Measurements from ENCODE around the gene ABCA3. TPM values are rescaled to one million over a fixed set of nuclear protein-coding genes. Genes with fewer than 3 reads are reported as not detected.

Gene ABCA3
- total RNA-seq, 4 donors from 2014 or later = 6.8 to 17.9 (median 11.0) TPM

DNA sequence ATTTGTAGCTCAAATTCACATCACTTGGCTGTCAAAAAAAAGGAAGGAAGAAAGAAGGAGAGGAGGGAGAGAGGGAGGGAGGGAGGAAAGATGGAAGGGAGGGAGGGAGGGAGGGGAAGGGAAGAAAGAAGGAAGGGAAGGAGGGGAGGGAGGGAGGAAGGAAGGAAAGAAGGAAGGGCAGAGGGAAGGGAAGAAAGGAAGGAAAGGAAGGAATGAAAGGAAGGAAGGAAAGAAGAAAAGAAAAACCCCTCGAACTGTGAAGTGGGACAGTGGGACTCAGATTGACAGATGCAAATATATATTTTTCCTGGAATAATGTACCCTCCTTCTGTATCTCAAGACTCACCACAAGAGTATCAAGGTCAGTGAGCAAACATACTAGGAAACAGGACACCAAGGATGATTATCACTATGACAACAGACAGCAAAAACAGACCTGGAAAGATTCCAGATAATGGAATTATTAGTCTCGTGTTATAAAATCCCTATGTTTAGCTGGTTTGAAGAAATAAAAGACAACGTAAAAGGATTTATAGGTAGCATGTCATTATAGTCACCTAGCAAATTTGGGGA lies 24.2 kb upstream of the ABCA3 start:
- Histone ChIP-seq H3K27me3 (no peaks in the 10 kb centered on the region), H3K9me3 (no peaks in the 10 kb centered on the region), H3K4me1 (no peaks in the 10 kb centered on the region), H3K36me3 (no peaks in the 10 kb centered on the region), H3K27ac (no peak overlapping the region), H3K4me3 (no peak overlapping the region)
- TF ChIP-seq POLR2A (IDR thresholded peaks at IDR 0.05) = no peak
- TF ChIP-seq, protein P1, sequence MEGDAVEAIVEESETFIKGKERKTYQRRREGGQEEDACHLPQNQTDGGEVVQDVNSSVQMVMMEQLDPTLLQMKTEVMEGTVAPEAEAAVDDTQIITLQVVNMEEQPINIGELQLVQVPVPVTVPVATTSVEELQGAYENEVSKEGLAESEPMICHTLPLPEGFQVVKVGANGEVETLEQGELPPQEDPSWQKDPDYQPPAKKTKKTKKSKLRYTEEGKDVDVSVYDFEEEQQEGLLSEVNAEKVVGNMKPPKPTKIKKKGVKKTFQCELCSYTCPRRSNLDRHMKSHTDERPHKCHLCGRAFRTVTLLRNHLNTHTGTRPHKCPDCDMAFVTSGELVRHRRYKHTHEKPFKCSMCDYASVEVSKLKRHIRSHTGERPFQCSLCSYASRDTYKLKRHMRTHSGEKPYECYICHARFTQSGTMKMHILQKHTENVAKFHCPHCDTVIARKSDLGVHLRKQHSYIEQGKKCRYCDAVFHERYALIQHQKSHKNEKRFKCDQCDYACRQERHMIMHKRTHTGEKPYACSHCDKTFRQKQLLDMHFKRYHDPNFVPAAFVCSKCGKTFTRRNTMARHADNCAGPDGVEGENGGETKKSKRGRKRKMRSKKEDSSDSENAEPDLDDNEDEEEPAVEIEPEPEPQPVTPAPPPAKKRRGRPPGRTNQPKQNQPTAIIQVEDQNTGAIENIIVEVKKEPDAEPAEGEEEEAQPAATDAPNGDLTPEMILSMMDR (IDR thresholded peaks at IDR 0.05) = no peak
- no peak for TF ChIP-seq POLR2AphosphoS5 (IDR thresholded peaks at IDR 0.05)
- TF ChIP-seq EP300 (IDR thresholded peaks at IDR 0.05) = no peak
- no peak for DNase-seq (ENCODE audit: low spot score in 2 of 2)
- 23% methylated on average over 3 of the region's 3 CpGs for WGBS

DNA sequence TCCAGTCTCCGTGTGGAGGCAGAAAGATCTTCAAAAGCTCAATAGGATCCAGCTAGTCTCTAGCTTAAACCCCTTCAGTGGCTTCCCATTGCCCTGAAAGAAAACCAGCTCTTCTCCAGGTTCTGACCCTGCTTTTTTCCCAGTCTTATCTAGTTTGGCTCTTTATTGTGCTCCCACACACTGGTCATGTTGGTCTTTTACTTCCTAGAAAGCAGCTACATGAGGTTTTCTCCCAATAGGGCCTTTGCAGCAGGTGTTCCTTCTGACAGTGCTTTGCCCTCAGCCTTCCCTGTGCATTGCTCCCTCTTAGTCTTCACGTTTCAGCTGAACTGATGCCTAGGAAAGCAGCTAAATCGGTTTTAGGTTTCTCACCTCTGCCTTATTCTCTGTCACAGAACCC lies 21.7 kb upstream of the ABCA3 start:
- H3K4me1 ChIP-seq = no peaks in the 10 kb centered on the region
- no peak overlapping the region for H3K4me3 ChIP-seq
- WGBS = 72% methylated on average over 3 of the region's 3 CpGs
- TF ChIP-seq POLR2AphosphoS5 (IDR thresholded peaks at IDR 0.05) (no peak), EP300 (IDR thresholded peaks at IDR 0.05) (no peak), POLR2A (IDR thresholded peaks at IDR 0.05) (no peak)
- TF ChIP-seq, protein P1 (IDR thresholded peaks at IDR 0.05) = no peak
- H3K27me3 ChIP-seq = no peaks in the 10 kb centered on the region
- DNase-seq (ENCODE audit: low spot score in 2 of 2) = no peak
- H3K27ac ChIP-seq = no peak overlapping the region
- H3K9me3 ChIP-seq = no peaks in the 10 kb centered on the region
- H3K36me3 ChIP-seq = no peaks in the 10 kb centered on the region

DNA sequence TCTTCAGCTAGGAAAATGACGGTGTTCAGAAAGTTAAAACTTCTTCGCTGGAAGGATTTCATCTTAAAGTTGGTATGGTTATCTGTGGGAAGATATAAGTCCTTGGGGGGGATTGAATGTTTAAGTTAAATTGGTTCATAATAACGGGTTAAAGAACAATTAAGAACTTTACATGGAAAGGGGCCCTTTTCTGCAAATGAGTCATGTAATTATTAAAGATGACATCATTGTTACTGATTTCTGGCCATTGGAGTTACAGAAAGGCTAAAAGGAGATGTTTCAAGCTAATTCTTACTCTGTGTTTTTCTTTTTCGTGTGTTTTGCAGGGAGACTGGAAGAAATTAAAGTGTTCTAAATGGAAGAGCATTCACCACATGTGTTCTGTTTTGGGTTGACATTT lies 20.6 kb upstream of the ABCA3 start:
- H3K27ac ChIP-seq = no peak overlapping the region
- no peak for DNase-seq (ENCODE audit: low spot score in 2 of 2)
- H3K4me1 ChIP-seq = no peaks in the 10 kb centered on the region
- WGBS = 72% methylated on average over 4 of the region's 4 CpGs
- no peaks in the 10 kb centered on the region for H3K27me3 ChIP-seq
- no peaks in the 10 kb centered on the region for H3K36me3 ChIP-seq
- no peaks in the 10 kb centered on the region for H3K9me3 ChIP-seq
- H3K4me3 ChIP-seq = no peak overlapping the region
- TF ChIP-seq POLR2A (IDR thresholded peaks at IDR 0.05) (no peak), POLR2AphosphoS5 (IDR thresholded peaks at IDR 0.05) (no peak)
- TF ChIP-seq, protein P1 (IDR thresholded peaks at IDR 0.05) = no peak

DNA sequence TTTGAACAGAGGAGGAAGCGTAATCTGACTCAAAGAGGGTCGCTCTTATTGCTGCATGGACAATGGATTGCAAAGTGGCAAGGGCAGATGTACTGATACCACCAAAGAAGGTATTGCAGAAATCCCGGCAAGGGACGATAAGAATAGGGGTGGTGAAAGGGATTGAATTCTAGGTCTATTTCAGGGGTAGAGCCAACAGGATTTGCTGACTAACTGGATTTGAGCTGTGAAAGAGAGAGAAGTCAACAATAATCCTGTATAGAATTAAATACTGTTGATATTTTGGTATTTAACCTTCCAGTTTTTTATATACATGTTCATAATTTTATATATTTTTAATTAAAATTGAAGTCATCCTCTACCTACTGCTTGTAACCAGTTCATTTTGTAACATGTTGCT lies 19.4 kb upstream of the ABCA3 start:
- DNase-seq (ENCODE audit: low spot score in 2 of 2) = no peak
- Histone ChIP-seq H3K27ac (no peak overlapping the region), H3K27me3 (no peaks in the 10 kb centered on the region), H3K4me3 (no peak overlapping the region), H3K4me1 (no peaks in the 10 kb centered on the region), H3K36me3 (no peaks in the 10 kb centered on the region), H3K9me3 (no peaks in the 10 kb centered on the region)
- WGBS = 91% methylated on average over 4 of the region's 4 CpGs
- TF ChIP-seq POLR2AphosphoS5 (IDR thresholded peaks at IDR 0.05) = no peak
- TF ChIP-seq POLR2A (IDR thresholded peaks at IDR 0.05) = no peak
- no peak for TF ChIP-seq EP300 (IDR thresholded peaks at IDR 0.05)
- TF ChIP-seq, protein P1 (IDR thresholded peaks at IDR 0.05) = no peak

DNA sequence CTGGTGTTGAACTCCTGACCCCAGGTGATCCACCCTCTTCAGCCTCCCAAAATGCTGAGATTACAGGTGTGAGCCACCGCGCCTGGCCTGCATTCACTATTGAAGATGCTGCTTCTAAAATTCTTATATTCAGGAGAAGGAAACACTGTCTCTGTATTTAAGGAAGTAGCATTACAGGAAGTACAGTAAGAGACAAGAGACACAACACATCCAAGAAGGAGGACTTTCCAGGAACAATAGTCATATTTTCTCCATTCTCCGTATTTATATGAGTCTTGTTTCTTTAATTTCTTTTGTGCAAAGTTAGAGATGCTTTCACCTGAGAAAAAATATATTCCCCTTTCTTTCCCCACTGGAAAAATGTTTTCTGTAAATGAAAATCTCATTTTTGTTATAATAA lies 18.3 kb upstream of the ABCA3 start:
- Histone ChIP-seq H3K4me3 (no peak overlapping the region), H3K4me1 (no peaks in the 10 kb centered on the region), H3K36me3 (no peaks in the 10 kb centered on the region), H3K27me3 (no peaks in the 10 kb centered on the region), H3K9me3 (no peaks in the 10 kb centered on the region), H3K27ac (no peak overlapping the region)
- no peak for DNase-seq (ENCODE audit: low spot score in 2 of 2)
- TF ChIP-seq POLR2A (IDR thresholded peaks at IDR 0.05) = no peak
- WGBS = 93% methylated on average over 3 of the region's 3 CpGs

DNA sequence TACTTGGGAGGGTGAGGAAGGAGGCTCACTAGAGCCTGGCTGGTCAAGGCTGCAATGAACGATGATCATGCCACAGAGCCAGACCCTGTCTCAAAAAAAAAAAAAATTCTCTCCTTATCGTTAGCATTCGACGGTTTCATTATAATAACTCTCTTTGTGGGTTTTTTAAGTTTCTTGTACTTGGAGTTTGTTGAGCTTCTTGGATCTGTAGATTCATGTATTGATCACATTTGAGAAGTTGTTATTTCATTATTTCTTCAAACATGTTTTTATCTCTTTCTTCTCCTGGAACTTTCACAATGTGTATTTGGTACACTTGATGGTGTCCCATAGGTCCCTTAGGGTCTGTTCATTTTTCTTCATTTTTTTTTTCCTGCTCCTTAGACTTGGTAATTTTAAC lies 16.8 kb upstream of the ABCA3 start:
- Histone ChIP-seq H3K27me3 (no peaks in the 10 kb centered on the region), H3K4me3 (no peak overlapping the region), H3K4me1 (no peaks in the 10 kb centered on the region), H3K9me3 (no peaks in the 10 kb centered on the region), H3K36me3 (no peaks in the 10 kb centered on the region), H3K27ac (no peak overlapping the region)
- TF ChIP-seq POLR2AphosphoS5 (IDR thresholded peaks at IDR 0.05) (no peak), EP300 (IDR thresholded peaks at IDR 0.05) (no peak), POLR2A (IDR thresholded peaks at IDR 0.05) (no peak)
- TF ChIP-seq, protein P1 (IDR thresholded peaks at IDR 0.05) = no peak
- WGBS = 97% methylated on average over 4 of the region's 4 CpGs
- no peak for DNase-seq (ENCODE audit: low spot score in 2 of 2)

All from suprapubic skin (tissue), 4 donors.